ENCODE measurements around the gene SP140. TPM values are rescaled to one million over a fixed set of nuclear protein-coding genes. Genes with fewer than 3 reads are reported as not detected.

Gene SP140
- total RNA-seq, 1 experiment from 2014 or later = 2.6 TPM

- RAD21 ChIA-PET (ENCODE audit: low non-redundant PET in 1 of 2, low total read pairs in 2 of 2, uncharacterized antibody in 2 of 2, unreplicated experiment in 2 of 2) = no interaction called here
- TF ChIP-seq YY1 (IDR thresholded peaks at IDR 0.05; ENCODE audit: extremely low read depth, insufficient replicate concordance, low read depth, low read length) (peak; percentile 4), CBX3 (IDR thresholded peaks at IDR 0.05; ENCODE audit: low read depth) (peak; percentile 77), MAX (IDR thresholded peaks at IDR 0.05) (peak; percentile 77), SRF (IDR thresholded peaks at IDR 0.05; ENCODE audit: low read depth) (no peak), ELF1 (IDR thresholded peaks at IDR 0.05; ENCODE audit: borderline replicate concordance, low read depth) (peak; percentile 78), POLR2A (IDR thresholded peaks at IDR 0.05; ENCODE audit: borderline replicate concordance, extremely low read depth, insufficient read depth, insufficient read length) (peak; percentile 51), POLR2AphosphoS5 (IDR thresholded peaks at IDR 0.05; ENCODE audit: low read depth, low read length) (peak; percentile 75), SP1 (IDR thresholded peaks at IDR 0.05; ENCODE audit: low read depth) (0 out of 2 replicates have a peak, but pooled peaks have one; percentile 40), RAD21 (IDR thresholded peaks at IDR 0.05; ENCODE audit: low read depth) (no peak), SIN3A (IDR thresholded peaks at IDR 0.05; ENCODE audit: low read depth) (peak; percentile 75; the same call in 1 of the 2 replicates)
- intact Hi-C loops (cut with micrococcal nuclease) = no loop called here
- Histone ChIP-seq H4K20me1 (ENCODE audit: insufficient read depth) (no peaks in the 10 kb centered on the region), H3K9ac (ENCODE audit: low read length) (peak within 1 kb of the TSS; percentile 59), H3K79me2 (ENCODE audit: insufficient read depth, low read length) (no peaks in the 10 kb centered on the region), H3K27ac (ENCODE audit: low read depth, low read length) (peak within 1 kb of the TSS; percentile 47), H3K4me1 (ENCODE audit: control insufficient read depth in 1 of 2, insufficient read depth in 2 of 2, low read length in 2 of 2) (peaks cover 5 to 11% of the 10 kb centered on the region in 2 experiments; a peak in 3 of 4 replicates), H3K4me3 (replicated peaks in 1 of 2; ENCODE audit: low read depth in 1 of 2, low read length in 2 of 2) (peak within 1 kb of the TSS; percentile 69 to 82), H3K4me2 (ENCODE audit: low read length) (peak within 1 kb of the TSS; percentile 90), H2AFZ (ENCODE audit: low read depth, low read length, poor library complexity, severe bottlenecking) (peak within 1 kb of the TSS; percentile 96), H3K9me3 (ENCODE audit: control insufficient read depth in 1 of 2, insufficient read depth in 1 of 2, low read depth in 1 of 2, low read length in 2 of 2) (no peaks in the 10 kb centered on the region), H3K27me3 (ENCODE audit: insufficient read depth, low read length) (no peaks in the 10 kb centered on the region), H3K36me3 (ENCODE audit: control insufficient read depth in 1 of 2, insufficient read depth in 2 of 2, low read length in 2 of 2) (no peaks in the 10 kb centered on the region), H3K9me2 (ENCODE audit: insufficient read depth) (no peaks in the 10 kb centered on the region)
- POLR2A ChIA-PET = interaction anchor here (0.7 kb wide), 1 partner anchor 210 kb away, joined by 3 read pairs; no protein-coding TSS in a partner anchor
- CTCF ChIA-PET = no interaction called here
- ATAC-seq (peak; percentile 92), DNase-seq (ENCODE audit: low read depth, low spot score) (peak; percentile 31)
- BruUV-seq (replicated peaks) = TSS peak; percentile 76
These were observed 5.9 kb upstream of the SP140 start, which contains the start of gene SP110 for GRCh38 chr2:230219419-230220331. Gene SP110, minus strand, starts transcription at chr2:230219984. Its CDS starts 3,057 bp downstream, at chr2:230216927.
